Measurements from ENCODE around the gene ZBTB16.

DNA sequence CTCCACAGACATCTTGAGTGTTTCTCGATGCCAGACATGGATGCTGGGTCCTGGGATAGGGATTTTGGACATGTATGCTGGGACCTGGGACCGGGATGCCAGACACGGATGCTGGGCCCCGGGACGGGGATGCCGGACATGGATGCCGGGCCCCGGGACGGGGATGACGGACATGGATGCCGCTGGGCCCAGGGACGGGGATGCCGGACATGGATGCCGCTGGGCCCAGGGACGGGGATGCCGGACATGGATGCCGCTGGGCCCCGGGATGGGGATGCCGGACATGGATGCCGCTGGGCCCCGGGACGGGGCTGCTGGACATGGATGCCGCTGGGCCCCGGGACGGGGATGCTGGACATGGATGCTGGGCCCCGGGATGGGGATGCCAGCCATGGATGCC lies 139.5 kb downstream of the ZBTB16 start:
- TF ChIP-seq, protein P1, sequence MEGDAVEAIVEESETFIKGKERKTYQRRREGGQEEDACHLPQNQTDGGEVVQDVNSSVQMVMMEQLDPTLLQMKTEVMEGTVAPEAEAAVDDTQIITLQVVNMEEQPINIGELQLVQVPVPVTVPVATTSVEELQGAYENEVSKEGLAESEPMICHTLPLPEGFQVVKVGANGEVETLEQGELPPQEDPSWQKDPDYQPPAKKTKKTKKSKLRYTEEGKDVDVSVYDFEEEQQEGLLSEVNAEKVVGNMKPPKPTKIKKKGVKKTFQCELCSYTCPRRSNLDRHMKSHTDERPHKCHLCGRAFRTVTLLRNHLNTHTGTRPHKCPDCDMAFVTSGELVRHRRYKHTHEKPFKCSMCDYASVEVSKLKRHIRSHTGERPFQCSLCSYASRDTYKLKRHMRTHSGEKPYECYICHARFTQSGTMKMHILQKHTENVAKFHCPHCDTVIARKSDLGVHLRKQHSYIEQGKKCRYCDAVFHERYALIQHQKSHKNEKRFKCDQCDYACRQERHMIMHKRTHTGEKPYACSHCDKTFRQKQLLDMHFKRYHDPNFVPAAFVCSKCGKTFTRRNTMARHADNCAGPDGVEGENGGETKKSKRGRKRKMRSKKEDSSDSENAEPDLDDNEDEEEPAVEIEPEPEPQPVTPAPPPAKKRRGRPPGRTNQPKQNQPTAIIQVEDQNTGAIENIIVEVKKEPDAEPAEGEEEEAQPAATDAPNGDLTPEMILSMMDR (IDR thresholded peaks at IDR 0.05), result no peak
- TF ChIP-seq POLR2A (IDR thresholded peaks at IDR 0.05), result no peak

All from adrenal gland (tissue), 5 donors.